RWPE2 (cell line): ENCODE measurements around the gene CD69.

Experiments used
- ATAC-seq: fragments of 200-7000 bp; cut with Tn5 transposase; 3 replicates; pipeline ENCODE4 v1.9.1; 2021; ENCODE audit warnings: low read depth
- DNase-seq: peaks from one replicate; pipeline ENCODE4 v3.0.0-alpha.2; 2020; ENCODE audit warnings: low spot score
- H3K27ac ChIP-seq: fragments of 450-650 bp; 2 replicates; pipeline ENCODE4 v1.5.1; 2017; ENCODE audit warnings: mild to moderate bottlenecking; ENCODE audit not compliant: poor library complexity, severe bottlenecking
- H3K27me3 ChIP-seq: fragments of 250-450 bp; sonication (Bioruptor Pico); 2 replicates; pipeline ENCODE4 v1.5.1; 2021; ENCODE audit warnings: mild to moderate bottlenecking, moderate library complexity; ENCODE audit not compliant: insufficient read depth, poor library complexity, severe bottlenecking
- H3K36me3 ChIP-seq: fragments of 250-450 bp; sonication (Bioruptor Pico); 2 replicates; pipeline ENCODE4 v1.5.1; 2020; ENCODE audit warnings: low read depth, mild to moderate bottlenecking, moderate library complexity
- H3K4me1 ChIP-seq: fragments of 250-450 bp; sonication (Bioruptor Pico); 2 replicates; pipeline ENCODE4 v1.5.1; 2021; ENCODE audit warnings: mild to moderate bottlenecking, moderate library complexity; ENCODE audit not compliant: insufficient read depth, poor library complexity, severe bottlenecking
- H3K4me3 ChIP-seq: fragments of 250-450 bp; sonication (Bioruptor Pico); 2 replicates; pipeline ENCODE4 v1.5.1; 2021; ENCODE audit warnings: mild to moderate bottlenecking, moderate library complexity; ENCODE audit not compliant: severe bottlenecking
- H3K9me3 ChIP-seq: fragments of 250-450 bp; sonication (Bioruptor Pico); 2 replicates; pipeline ENCODE4 v1.5.1; 2021; ENCODE audit warnings: mild to moderate bottlenecking, moderate library complexity; ENCODE audit not compliant: severe bottlenecking
- TF ChIP-seq, protein P1 (sequence below): fragments of 450-650 bp; IDR thresholded peaks from one replicate; pipeline ENCODE4 v1.5.1; 2017; ENCODE audit warnings: mild to moderate bottlenecking, moderate library complexity; ENCODE audit not compliant: poor library complexity, severe bottlenecking

The CD69 gene

DNA sequence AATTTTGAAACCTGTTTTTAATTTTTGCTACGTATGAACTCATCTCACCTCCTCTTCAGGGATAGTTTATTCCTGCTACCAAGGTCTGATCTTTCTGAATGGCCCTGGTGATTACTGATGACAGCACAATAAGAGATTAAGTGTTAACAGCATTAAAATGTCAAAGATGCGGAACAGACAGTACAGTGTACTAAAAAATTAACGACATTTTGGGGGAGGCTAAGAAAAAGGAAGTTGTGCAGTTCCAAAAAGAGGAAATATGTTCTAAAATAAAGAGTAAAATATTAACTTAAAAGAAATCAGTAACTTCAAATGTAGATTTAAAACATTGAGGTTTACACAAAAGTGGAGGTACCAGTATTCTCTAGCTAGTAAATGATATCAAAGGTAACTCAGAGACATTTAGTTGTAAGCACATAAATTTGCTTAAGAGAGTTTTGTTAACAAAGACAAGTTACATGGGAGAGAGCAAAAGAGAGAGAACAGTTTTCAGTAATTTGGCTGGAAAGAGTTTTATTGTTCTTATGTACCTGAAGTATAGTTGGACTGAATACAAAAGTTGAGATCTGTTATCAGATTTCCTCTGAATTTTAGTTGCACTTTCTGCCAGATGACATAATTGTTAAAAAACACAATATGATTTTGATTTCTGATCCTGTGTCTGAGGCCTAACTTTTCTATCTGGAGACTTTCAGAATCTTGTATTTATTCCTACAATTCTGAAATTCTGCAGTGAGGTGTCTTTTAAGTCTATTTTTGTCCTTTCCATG, 23.6 kb downstream of the CD69 start:
- ATAC-seq, result no peak
- Histone ChIP-seq H3K36me3 (no peaks in the 10 kb centered on the region), H3K27ac (no peak overlapping the region), H3K9me3 (no peaks in the 10 kb centered on the region), H3K4me1 (no peaks in the 10 kb centered on the region), H3K4me3 (no peak overlapping the region), H3K27me3 (no peaks in the 10 kb centered on the region)
- TF ChIP-seq, protein P1, sequence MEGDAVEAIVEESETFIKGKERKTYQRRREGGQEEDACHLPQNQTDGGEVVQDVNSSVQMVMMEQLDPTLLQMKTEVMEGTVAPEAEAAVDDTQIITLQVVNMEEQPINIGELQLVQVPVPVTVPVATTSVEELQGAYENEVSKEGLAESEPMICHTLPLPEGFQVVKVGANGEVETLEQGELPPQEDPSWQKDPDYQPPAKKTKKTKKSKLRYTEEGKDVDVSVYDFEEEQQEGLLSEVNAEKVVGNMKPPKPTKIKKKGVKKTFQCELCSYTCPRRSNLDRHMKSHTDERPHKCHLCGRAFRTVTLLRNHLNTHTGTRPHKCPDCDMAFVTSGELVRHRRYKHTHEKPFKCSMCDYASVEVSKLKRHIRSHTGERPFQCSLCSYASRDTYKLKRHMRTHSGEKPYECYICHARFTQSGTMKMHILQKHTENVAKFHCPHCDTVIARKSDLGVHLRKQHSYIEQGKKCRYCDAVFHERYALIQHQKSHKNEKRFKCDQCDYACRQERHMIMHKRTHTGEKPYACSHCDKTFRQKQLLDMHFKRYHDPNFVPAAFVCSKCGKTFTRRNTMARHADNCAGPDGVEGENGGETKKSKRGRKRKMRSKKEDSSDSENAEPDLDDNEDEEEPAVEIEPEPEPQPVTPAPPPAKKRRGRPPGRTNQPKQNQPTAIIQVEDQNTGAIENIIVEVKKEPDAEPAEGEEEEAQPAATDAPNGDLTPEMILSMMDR, result no peak
- no peak for DNase-seq

DNA sequence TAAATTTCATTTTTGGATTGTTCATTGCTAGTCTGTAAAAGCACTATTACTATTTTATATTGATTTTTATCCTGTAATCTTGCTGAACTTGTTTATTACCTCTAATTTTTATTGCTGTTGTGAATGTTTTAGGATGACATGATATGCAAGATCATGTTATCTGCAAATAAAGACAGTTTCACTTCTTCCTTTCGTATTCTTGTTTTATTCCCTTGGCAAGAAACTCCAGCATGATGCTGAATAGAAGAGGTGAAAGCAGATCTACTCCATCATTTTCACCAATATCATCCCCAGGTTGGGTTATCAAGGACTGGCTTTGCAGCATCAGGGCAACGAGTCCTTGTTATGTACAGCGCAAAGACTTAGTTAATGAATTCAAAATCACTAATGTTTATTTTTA, 25.1 kb downstream of the CD69 start:
- Histone ChIP-seq H3K27me3 (no peaks in the 10 kb centered on the region), H3K27ac (no peak overlapping the region), H3K9me3 (no peaks in the 10 kb centered on the region), H3K36me3 (no peaks in the 10 kb centered on the region), H3K4me3 (no peak overlapping the region), H3K4me1 (no peaks in the 10 kb centered on the region)
- no peak for ATAC-seq
- TF ChIP-seq, protein P1, result no peak
- DNase-seq, result no peak

DNA sequence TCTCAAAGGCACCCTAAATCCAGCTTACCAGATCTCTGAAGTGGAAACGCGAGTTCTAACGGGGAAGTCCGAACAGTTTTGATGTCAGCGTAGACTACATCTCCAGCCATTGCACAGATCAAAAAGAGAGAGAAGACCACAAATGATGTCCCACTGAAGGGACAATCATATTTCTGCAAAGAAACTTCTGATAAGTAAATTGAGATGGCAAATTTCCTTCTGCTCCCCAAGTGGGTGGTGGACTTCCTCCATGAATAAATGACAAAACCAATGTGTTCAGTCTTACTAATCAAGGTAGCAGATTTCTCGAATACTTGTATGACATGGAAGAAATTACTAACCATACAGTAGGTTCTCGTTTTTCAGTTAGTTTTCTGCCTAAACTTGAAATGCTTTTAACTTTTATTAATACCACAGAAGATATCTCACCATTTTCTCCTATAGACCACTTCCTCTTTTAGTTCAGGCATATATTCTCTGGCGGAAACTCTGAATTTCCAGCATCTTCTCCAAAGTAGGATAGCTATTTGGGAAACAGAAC, 27.7 kb downstream of the CD69 start, which contains the start of gene CLECL1:
Gene CLECL1 (minus strand): TSS at position 177 of the 541 bp plus-strand sequence.
- DNase-seq (no peak), ATAC-seq (no peak)
- no peak within 1 kb of the TSS for H3K27ac ChIP-seq
- H3K27me3 ChIP-seq, result no peaks in the 10 kb centered on the region
- no peaks in the 10 kb centered on the region for H3K9me3 ChIP-seq
- TF ChIP-seq, protein P1, result no peak
- no peaks in the 10 kb centered on the region for H3K4me1 ChIP-seq
- no peak within 1 kb of the TSS for H3K4me3 ChIP-seq
- H3K36me3 ChIP-seq, result no peaks in the 10 kb centered on the region

DNA sequence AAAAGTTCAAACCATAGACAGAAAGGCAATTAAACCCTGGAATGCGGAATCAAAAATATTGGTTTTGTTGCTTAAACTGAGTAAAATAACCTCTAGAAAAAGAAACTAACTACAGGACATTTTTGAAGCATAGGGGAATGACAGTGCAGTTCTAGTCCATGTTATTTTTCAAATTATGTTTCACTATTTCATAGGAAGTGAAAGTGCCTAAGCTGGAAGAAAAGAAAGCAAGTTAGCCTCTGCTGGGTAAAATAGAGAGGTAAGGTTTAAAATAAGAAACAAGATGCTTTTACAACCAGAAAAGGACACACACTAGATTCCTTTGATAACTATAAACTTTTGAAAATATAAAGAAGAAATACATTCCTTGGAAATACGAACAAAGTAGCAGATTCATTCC, 28.9 kb downstream of the CD69 start:
- peaks cover 8% of the 10 kb centered on the region for H3K4me1 ChIP-seq
- no peak for DNase-seq
- no peaks in the 10 kb centered on the region for H3K27me3 ChIP-seq
- no peaks in the 10 kb centered on the region for H3K9me3 ChIP-seq
- H3K27ac ChIP-seq, result no peak overlapping the region
- ATAC-seq, result no peak
- no peaks in the 10 kb centered on the region for H3K36me3 ChIP-seq
- H3K4me3 ChIP-seq, result no peak overlapping the region
- TF ChIP-seq, protein P1, result no peak

DNA sequence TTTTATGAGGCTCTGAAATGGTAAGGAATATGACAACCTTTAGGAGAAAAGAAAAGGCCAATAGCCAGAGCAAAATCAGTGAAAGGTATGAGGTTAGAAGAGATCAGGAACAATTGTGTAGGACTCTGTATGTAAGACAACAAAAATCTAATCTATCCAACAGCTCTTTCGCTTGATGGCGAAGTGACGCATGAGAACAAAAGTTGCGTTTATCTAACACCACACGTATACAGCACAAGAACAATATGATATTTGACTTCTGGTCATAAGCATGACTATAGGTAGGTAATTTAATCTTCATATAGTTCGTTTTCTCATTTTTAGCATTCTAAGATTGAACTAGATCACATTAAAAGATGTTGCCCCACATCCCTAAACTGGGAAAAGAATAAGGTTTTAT, 29.3 kb downstream of the CD69 start:
- peaks cover 8% of the 10 kb centered on the region for H3K4me1 ChIP-seq

More for the DNA sequence above, 29.3 kb downstream of the CD69 start:
- H3K4me3 ChIP-seq, result no peak overlapping the region
- H3K27me3 ChIP-seq, result no peaks in the 10 kb centered on the region
- TF ChIP-seq, protein P1, result no peak
- H3K9me3 ChIP-seq, result no peaks in the 10 kb centered on the region
- H3K36me3 ChIP-seq, result no peaks in the 10 kb centered on the region
- ATAC-seq, result no peak
- DNase-seq, result no peak
- H3K27ac ChIP-seq, result no peak overlapping the region
